PC-9 (cell line): ENCODE results near the gene PRKAG2.

ENCODE experiments used
- CTCF ChIP-seq: fragments of 200-600 bp; sonication (generic); conservative IDR thresholded peaks from 2 replicates; pipeline ENCODE4 v1.6.1; 2017; ENCODE audit warnings: mixed run types, antibody characterized with exemption, mild to moderate bottlenecking, moderate library complexity
- EZH2 ChIP-seq: fragments of 200-600 bp; sonication (generic); IDR thresholded peaks from 2 replicates; pipeline ENCODE4 v1.8.0; 2017; ENCODE audit warnings: antibody characterized with exemption, low read depth

GRCh38 chr7:151645311-151645710 is 231.6 kb downstream of the PRKAG2 start:
- TF ChIP-seq CTCF = no peak
- TF ChIP-seq EZH2 = no peak
